Lower leg skin (tissue), 3 donors: Measurements from ENCODE around the gene PITPNC1.
"Not testable (repeated sequence)": the region's sequence is repeated elsewhere in the genome, so short reads cannot be mapped to it uniquely, and the experiment has no call there.

Source experiments
- CTCF ChIP-seq, 3 donors: fragments of 450-650 bp; IDR thresholded peaks; one replicate each; pipeline ENCODE4 v1.5.1; 2016; ENCODE audit warnings: antibody characterized with exemption in 3 of 3, mild to moderate bottlenecking in 3 of 3, moderate library complexity in 2 of 3
- POLR2A ChIP-seq, 2 donors: fragments of 450-650 bp; IDR thresholded peaks; one replicate each; pipeline ENCODE4 v1.6.1; 2016 to 2017; ENCODE audit warnings: antibody characterized with exemption in 2 of 2, mild to moderate bottlenecking in 1 of 2, moderate library complexity in 1 of 2

GRCh38 chr17:67645195-67645594 lies 268.1 kb downstream of the PITPNC1 start:
- not testable (repeated sequence) for TF ChIP-seq CTCF, POLR2A (IDR thresholded peaks at IDR 0.05)
